GM18505 (cell line): ENCODE data around the gene EIF3L.

ENCODE experiments used
- ATAC-seq: cut with Tn5 transposase; IDR thresholded peaks from one replicate; pipeline ENCODE4 v1.9.1; 2021; ENCODE audit not compliant: unreplicated experiment
- POLR2A ChIP-seq: IDR thresholded peaks from 4 replicates; pipeline ENCODE4 v1.6.1; 2011; ENCODE audit warnings: borderline replicate concordance; ENCODE audit not compliant: insufficient read depth, insufficient read length; ENCODE audit errors: extremely low read depth

EIF3L gene

DNA sequence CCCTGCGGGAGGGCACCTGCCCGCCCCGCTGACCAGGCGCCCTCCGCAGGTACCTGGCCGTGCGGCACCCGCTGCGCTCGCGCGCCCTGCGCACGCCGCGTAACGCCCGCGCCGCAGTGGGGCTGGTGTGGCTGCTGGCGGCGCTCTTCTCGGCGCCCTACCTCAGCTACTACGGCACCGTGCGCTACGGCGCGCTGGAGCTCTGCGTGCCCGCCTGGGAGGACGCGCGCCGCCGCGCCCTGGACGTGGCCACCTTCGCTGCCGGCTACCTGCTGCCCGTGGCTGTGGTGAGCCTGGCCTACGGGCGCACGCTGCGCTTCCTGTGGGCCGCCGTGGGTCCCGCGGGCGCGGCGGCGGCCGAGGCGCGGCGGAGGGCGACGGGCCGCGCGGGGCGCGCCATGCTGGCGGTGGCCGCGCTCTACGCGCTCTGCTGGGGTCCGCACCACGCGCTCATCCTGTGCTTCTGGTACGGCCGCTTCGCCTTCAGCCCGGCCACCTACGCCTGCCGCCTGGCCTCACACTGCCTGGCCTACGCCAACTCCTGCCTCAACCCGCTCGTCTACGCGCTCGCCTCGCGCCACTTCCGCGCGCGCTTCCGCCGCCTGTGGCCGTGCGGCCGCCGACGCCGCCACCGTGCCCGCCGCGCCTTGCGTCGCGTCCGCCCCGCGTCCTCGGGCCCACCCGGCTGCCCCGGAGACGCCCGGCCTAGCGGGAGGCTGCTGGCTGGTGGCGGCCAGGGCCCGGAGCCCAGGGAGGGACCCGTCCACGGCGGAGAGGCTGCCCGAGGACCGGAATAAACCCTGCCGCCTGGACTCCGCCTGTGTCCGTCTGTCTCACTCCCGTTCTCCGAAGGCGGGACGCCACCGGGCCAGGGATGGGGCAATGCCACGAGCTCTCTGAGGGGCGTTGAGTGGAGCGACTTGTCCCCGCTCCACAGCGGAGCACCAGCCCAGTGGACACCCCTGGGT is 24.3 kb upstream of the EIF3L start:
- no peak for ATAC-seq
- no peak for TF ChIP-seq POLR2A

DNA sequence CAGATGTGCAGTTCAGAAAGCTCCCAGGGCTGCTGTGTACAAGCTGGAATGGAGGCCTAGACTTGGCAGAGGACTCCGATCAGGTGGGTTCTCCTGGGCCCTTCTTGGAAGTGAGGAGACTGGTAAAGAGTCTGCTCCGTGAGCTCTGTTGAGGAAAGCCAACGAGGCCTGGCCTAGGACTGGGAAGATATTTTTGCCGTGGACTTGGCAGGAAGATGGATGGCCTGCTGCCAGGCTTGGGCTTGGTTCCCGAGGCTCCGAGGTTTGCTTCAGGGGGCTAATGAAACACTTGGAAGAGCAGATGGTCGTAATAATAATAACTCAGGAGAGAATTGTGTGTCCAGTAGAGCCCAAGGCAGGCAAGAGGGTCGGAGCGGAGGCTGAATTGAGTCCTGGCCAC is 22.2 kb upstream of the EIF3L start:
- TF ChIP-seq POLR2A = no peak
- ATAC-seq = no peak

DNA sequence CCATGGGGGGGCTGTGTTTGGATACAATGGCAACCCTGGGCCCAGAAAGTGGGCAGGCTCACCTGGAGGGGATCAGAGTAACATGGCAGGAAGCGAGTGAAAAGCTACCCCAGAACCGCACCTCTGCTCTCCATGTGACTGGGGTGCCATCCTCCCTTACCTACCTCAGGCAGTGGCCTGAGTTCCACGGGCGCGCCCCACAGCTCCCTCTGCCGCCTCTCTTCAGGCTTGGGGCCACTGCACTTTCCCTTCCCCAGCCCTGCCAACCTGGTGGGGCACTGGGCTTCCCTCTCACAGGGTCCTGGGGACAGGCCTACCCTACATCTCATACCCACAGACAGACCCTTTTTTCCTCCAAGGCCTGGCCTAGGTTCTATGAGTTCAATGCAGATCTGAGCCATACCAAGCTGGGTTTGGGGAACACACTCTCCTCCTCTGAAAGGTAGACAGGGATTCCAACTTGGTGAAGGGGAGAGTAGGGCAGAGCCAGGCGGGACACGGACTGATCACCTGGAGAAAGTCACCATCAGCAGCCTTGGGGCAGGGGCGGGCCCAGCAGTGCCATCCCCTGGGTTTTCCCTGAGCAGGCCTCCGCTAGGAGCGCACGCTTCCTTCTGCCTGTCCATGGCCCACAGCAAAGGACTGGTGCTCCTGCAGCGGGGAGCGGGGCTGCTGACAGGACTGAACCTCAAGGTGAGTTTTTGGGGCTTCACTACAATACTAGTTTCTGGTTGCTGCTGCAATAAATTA is 19.0 kb upstream of the EIF3L start:
- TF ChIP-seq POLR2A = no peak
- ATAC-seq = no peak

DNA sequence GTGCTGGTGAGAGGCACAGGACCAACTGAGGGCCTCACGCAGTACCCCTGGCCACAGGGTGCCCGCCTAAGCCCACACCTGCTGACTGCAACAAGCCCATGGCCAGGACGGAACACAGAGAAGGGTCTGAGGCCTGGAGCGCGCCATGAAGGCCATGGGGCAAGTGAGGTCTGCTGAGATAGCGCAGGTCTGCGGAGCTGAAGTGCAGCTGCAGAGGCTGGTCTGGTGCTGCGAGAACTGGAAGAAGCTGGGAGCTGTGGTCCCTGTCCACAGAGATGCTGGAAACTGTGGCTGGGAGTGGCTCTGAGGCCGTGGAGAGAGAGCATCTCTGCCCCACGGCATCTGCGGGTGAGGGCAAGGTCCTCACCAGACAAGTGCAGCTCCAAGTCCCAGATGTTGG is 17.7 kb upstream of the EIF3L start:
- no peak for TF ChIP-seq POLR2A

DNA sequence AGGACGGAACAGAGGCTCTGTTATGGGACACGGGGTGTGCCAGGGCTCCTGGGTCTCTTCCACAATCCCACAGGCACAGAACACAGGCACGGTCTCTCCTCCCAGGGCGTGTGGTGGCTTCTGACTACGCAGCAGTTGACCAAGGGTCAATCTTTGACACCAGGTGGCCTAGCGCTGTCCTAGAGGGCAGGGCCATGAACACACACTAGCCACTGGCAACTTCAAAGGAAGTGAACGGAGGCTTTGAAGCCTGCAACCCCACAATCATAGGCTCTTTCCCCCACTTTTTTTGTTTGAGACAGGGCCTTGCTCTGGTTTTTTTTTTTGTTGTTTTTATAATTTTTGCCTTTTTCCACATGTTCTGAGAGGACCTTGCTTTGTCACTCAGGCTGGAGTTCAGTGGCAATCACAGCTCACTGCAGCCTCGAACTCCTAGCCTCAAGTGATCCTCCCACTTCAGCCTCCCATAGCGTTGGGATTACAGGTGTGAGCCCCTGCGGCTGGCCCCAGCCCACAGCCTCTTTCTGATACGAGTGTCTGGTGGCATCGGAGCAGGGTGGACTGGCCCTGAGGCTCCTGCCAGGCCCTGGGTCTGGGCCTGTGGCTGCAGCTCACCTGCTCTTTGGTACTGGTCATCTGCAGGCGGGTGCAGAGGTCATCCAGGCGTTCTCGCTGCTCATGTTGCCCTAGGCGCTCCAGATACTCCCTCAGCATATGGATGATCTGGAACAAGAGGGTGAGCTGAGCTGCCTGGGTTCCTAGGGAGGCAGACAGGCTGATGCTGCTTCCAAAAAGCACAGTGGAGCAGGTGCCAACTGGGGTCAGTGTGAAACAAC is 17.0 kb upstream of the EIF3L start:
- TF ChIP-seq POLR2A = no peak
- no peak for ATAC-seq

More for the DNA sequence above, 17.7 kb upstream of the EIF3L start:
- ATAC-seq = no peak

DNA sequence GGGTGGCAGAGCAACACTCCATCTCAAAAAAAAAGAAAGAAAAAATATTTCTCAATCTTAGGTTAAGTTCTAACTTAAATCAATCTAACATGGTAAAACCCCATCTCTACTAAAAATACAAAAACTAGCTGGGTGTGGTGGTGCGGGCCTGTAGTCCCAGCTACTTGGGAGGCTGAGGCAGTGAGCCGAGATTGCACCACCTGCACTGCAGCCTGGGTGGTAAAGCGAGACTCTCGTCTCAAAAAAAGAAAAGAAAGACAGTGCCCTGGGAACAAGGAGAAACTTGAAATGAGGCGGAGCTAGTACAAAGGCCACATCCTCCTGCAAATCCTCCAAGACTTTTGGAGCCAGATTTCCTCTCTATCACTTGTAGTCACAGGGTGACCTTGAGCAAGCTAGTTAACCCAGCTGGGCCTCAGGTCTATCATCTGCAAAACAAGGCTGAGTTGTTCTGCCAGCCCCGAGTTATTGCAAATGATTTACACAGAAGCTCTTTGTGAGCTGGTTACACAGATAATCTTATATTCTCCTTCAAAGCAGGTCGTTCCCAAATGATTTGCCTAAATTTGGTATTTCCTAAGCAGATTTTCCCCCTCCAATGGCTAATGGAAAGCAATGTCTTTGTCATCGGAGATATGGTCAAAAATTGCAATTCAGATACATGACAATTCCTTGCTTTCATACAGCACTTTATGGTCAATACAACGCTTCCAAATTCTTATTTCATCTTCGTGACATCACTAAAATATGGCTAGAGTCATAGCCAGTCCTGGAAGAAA is 7.0 kb upstream of the EIF3L start:
- ATAC-seq = no peak
- no peak for TF ChIP-seq POLR2A

DNA sequence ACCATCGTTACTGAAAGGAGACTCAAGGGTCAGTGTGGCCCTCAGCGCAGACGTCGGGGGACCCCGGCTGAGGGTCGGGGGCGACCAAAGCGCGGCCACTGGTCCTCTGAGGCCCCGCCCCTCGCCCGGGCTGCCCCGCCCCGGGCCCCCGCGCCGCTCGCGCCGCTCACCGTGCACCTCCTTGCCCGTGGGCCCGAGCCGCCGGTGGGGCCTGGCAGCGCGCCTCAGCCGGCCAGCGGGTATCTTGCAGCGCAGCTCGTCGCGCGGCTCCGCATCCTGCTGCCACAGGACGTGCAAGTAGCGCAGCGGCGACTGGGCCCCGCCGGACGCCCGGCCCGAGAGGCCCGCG is 5.5 kb upstream of the EIF3L start:
- ATAC-seq = peak; percentile 49
- no peak for TF ChIP-seq POLR2A

DNA sequence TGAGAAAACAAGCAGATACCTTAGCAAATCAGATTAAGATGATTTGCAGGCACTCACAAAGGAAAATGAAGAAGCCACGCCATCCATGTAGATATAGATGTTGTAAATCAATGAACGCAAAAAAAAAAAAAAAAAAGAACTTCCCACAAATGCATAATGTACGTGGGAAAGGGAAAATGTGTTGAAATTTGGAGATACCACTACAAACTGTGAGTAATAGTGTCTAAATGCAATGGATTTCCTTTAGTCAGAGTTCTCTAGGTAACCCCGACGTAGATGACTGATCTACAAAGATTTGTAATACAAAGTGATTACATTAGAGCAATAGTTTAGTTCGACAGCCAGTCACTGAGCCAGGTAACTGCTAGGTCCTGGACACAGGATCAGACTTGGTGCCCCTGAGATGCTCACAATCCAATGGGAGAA is 4.3 kb upstream of the EIF3L start:
- no peak for ATAC-seq
- TF ChIP-seq POLR2A = no peak

DNA sequence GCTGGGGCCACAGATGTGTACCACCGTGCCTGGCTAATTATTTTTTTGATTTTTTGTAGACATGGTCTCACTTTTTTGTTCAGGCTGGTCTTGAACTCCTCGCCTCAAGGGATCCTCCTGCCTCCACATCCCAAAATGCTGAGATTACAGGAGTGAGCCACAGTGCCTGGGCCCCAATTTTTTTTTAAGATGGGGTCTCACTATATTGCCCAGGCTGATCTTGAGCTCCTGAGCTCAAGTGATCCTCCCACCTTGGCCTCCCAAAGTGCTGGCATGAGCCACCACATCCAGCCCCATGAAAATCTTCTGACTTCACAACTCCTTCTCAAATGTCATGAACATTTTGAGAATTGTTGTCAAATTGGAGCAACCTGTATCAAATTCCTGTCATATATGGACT is 2.8 kb upstream of the EIF3L start:
- ATAC-seq = no peak
- TF ChIP-seq POLR2A = no peak

DNA sequence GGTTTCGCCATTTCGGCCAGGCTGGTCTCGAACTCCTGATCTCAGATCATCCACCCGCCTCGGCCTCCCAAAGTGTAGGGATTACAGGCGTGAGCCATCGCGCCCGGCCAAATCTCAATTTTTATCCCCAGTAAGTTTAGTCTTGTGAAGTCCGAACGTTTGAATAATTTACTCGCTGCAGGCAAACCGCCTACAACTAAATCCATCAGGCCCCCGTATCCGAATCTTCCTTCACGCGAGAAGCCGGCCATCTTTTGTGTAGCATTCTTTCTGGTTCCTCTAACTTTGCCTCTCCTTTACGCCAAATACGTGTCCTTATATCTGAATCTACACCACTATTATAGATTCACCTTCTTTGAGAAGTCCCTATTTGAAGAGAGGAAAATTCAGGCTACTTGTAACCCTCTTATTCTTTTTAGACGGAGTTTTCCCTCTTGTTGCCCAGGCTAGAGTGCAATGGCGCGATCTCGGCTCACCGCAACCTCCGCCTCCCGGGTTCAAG is 581 bp upstream of the EIF3L start:
- TF ChIP-seq POLR2A = no peak
- no peak for ATAC-seq

DNA sequence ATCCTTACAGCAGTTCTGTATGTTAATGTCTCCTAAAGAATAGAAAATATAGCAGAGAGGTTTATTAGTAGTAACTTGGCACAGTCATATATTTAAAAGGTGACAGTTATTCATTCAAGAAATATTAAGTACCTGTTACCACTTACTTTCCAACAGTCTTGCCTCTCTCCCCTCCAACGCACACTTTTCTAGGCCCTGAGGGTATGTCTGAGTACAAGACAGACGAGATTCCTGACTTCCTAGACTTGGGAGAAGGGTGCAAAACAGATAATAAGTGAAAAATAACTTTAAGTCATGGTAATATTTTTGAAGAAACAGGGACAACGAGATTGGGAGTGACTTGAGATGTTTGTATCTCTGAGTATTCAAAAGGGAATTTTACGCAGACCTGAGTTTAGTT is 1.6 kb downstream of the EIF3L start:
- TF ChIP-seq POLR2A = no peak

DNA sequence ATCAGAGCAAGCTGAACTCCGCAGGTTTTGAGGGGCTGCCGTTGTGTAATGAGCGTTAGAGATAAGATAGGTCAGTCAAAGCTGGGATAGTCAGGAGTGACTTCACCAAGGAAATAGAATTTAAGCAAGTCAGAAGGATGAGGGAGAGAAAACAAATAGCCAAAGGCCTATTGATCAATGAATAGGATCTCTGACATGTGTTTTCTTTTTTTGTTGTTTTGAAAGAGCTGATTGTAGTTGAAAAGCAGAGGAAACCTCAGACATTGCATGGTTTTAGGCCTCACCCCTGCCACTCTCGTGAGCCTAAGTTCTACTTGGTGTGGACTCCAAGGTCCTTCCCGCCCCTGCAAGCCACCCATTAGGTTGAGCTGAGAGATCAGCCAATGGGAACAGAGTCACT is 3.2 kb downstream of the EIF3L start:
- no peak for TF ChIP-seq POLR2A
- no peak for ATAC-seq

More for the DNA sequence above, 1.6 kb downstream of the EIF3L start:
- ATAC-seq = no peak
